Sigmoid colon (tissue), 4 donors: ENCODE measurements around the gene CDH23.

ENCODE experiments used
- CTCF ChIP-seq, 4 experiments: fragments of 450-650 bp in 3 of 4; fragments of 200-600 bp in 1 of 4; IDR thresholded peaks; one replicate each; pipeline ENCODE4 v1.5.1; 2016 to 2019; ENCODE audit warnings: antibody characterized with exemption in 4 of 4, mild to moderate bottlenecking in 3 of 4, moderate library complexity in 2 of 4
- POLR2A ChIP-seq, 2 donors: fragments of 450-650 bp; IDR thresholded peaks; one replicate each; pipeline ENCODE4 v1.6.1; 2016; ENCODE audit warnings: antibody characterized with exemption in 2 of 2, mild to moderate bottlenecking in 2 of 2, moderate library complexity in 2 of 2
- POLR2AphosphoS5 ChIP-seq, 4 donors: sonication (generic); formaldehyde crosslinking; IDR thresholded peaks; one replicate each; pipeline ENCODE4 v1.6.1; 2017; ENCODE audit warnings: antibody characterized with exemption in 4 of 4

- no peak for TF ChIP-seq CTCF (IDR thresholded peaks at IDR 0.05)
- no peak for TF ChIP-seq POLR2A (IDR thresholded peaks at IDR 0.05)
- TF ChIP-seq POLR2AphosphoS5 (IDR thresholded peaks at IDR 0.05): no peak
Measured at GRCh38 chr10:71645185-71645584, 248.5 kb downstream of the CDH23 start.
